SH-SY5Y (cell line): ENCODE results near the gene DIRAS1.

ENCODE experiments used
- GATA2 ChIP-seq: IDR thresholded peaks from 2 replicates; pipeline ENCODE4 v1.6.1; 2011; ENCODE audit warnings: mild to moderate bottlenecking, low read depth, low read length
- GATA3 ChIP-seq: IDR thresholded peaks from 2 replicates; pipeline ENCODE4 v1.6.1; 2011; ENCODE audit warnings: low read depth, mild to moderate bottlenecking, low read length, moderate library complexity

GRCh38 chr19:2761309-2761677 is 40.1 kb upstream of the DIRAS1 start:
- TF ChIP-seq GATA3 (no peak), GATA2 (no peak)
